ENCODE measurements around the gene ATAD5. TPM values are rescaled to one million over a fixed set of nuclear protein-coding genes. Genes with fewer than 3 reads are reported as not detected.
A peak's percentile ranks its signal among the peaks of the same experiment; 100 is the strongest.
"Not testable (repeated sequence)": the region's sequence is repeated elsewhere in the genome, so short reads cannot be mapped to it uniquely, and the experiment has no call there.

Gene ATAD5
- total and polyA plus RNA-seq, 9 donors = 2.6 to 4.6 (median 3.2) TPM

DNA sequence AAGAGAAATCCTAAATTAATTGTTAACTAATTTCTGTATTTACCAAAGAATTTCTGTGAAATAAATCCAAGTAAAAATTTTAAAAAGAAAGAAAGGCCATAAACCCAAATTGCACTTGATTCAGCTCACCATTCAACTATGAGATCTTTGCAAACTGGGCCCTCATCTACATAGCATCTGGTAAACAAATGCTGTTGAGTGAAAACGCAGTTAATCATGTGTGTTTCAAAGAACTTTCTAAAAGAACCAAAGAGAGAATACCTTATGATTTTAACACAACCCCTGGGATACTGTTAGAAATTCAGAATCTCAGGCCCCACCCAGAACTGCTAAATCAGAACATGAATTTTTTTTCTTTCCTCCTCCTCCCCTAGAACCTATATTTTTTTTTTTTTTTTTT, 23.9 kb upstream of the ATAD5 start:
- no peaks in the 10 kb centered on the region for H3K9me3 ChIP-seq (replicated peaks; ENCODE audit: control insufficient read depth, low read depth, low read length)
- peaks cover 8% of the 10 kb centered on the region for H3K36me3 ChIP-seq (ENCODE audit: control insufficient read depth, insufficient read depth, low read length)
- no CpG with 5 or more reads among the region's 1 CpG for WGBS (ENCODE audit: insufficient coverage)
- no peak for DNase-seq
- H3K27ac ChIP-seq (ENCODE audit: low read length) = no peak overlapping the region
- peaks cover 2% of the 10 kb centered on the region for H3K4me1 ChIP-seq (ENCODE audit: control insufficient read depth, insufficient read depth, low read length)
- H3K27me3 ChIP-seq (ENCODE audit: control insufficient read depth, insufficient read depth, low read length) = no peaks in the 10 kb centered on the region
- no peak overlapping the region for H3K4me3 ChIP-seq (ENCODE audit: low read length)

DNA sequence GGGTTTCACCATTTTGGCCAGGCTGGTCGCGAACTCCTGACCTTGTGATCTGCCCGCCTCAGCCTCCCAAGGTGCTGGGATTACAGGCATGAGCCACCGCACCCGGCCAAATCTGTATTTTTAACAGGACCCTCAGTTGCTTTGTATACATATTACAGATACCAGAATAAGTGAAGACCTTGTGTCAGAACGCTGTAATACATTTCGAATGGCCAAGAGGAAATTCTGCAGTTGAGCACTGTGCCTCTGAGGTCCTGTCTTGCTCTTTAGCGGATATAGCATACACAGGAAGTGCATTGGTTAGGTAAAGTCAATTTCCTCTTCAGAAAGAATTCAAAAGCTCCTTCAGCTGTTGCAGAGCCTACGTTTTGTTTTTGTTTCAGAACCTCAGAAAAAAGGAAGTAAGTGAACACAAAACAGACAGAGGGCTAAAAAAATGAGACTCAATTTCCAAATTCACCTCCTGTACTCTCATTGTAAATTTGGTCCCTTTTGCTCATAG, 22.9 kb upstream of the ATAD5 start:
- peaks cover under 1% of the 10 kb centered on the region for H3K36me3 ChIP-seq (ENCODE audit: control insufficient read depth, insufficient read depth, low read length)
- H3K4me3 ChIP-seq (ENCODE audit: low read length) = no peak overlapping the region
- no peaks in the 10 kb centered on the region for H3K27me3 ChIP-seq (ENCODE audit: control insufficient read depth, insufficient read depth, low read length)
- WGBS (ENCODE audit: insufficient coverage) = 80% methylated on average over 2 of the region's 9 CpGs
- peaks cover 2% of the 10 kb centered on the region for H3K4me1 ChIP-seq (ENCODE audit: control insufficient read depth, insufficient read depth, low read length)
- DNase-seq = peak; percentile 60
- no peaks in the 10 kb centered on the region for H3K9me3 ChIP-seq (replicated peaks; ENCODE audit: control insufficient read depth, low read depth, low read length)
- peak overlapping the region; percentile 36 for H3K27ac ChIP-seq (ENCODE audit: low read length)

DNA sequence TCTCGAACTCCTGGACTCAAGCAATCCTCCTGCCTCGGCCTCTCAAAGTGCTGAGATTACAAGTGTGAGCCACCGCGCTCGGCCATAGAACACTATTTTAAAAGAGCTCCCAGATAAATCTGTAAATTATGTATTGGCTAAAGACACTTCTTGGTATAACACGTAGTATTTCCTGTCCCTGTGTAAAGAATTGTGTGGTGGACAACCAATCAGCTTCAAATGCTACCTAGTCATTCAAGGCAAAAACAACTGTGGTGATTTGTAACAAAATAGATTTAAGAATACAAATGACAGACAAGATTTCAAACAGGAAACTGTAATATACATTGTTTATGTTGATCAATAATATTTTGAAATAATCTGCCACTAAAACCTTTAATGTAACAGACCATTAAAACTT, 21.9 kb upstream of the ATAD5 start:
- Histone ChIP-seq H3K4me1 (ENCODE audit: control insufficient read depth, insufficient read depth, low read length) (peaks cover 2% of the 10 kb centered on the region), H3K9me3 (replicated peaks; ENCODE audit: control insufficient read depth, low read depth, low read length) (no peaks in the 10 kb centered on the region), H3K4me3 (ENCODE audit: low read length) (no peak overlapping the region), H3K27me3 (ENCODE audit: control insufficient read depth, insufficient read depth, low read length) (no peaks in the 10 kb centered on the region), H3K27ac (ENCODE audit: low read length) (peak overlapping the region; percentile 36), H3K36me3 (ENCODE audit: control insufficient read depth, insufficient read depth, low read length) (no peaks in the 10 kb centered on the region)
- no peak for DNase-seq
- 95% methylated on average over 2 of the region's 6 CpGs for WGBS (ENCODE audit: insufficient coverage)

DNA sequence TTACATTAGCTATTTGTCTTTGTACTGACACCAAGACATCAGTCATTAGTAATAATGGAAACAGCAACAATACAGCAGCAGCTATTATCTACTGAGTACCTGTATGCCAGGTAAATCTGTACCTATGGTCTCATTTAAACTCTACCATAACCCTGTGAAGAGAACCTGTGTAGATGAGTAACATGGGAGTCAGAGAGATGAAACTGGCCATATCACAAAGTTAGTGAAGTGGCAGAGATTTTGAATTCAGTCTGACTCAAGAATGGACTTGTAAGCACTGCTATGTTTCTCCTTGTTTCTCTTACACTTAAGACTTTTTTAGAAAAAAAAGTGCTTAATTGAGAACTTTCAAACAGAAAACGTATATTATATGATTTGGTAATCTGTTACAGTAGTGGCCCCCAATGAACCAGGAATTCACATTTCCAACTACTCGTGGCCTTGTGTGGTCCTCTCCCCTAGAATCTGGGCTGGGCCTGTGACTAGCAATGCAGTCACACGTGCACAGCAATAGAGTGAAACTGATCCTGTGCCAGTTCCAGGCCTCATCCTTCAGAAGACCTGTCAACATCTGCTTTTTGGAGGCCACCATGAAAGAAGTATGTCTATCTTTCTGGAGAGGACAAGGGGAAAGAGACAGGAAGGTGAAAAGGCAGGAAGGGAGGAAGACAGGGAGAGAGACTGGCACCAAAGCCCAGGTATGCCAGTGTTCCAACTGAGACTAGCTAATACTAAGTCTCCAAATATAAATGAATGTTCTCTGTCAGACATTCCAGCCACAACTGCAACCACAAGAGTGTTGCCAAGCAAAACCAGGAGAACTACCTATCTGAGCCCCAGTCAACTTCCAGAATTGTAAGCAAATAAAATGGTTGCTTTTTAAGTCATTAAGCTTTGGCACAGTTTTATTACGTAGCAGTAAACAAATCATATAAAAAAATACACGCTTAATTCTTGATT, 19.3 kb upstream of the ATAD5 start:
- 33% methylated on average over 1 of the region's 5 CpGs for WGBS (ENCODE audit: insufficient coverage)
- H3K4me1 ChIP-seq (ENCODE audit: control insufficient read depth, insufficient read depth, low read length) = peaks cover 2% of the 10 kb centered on the region

DNA sequence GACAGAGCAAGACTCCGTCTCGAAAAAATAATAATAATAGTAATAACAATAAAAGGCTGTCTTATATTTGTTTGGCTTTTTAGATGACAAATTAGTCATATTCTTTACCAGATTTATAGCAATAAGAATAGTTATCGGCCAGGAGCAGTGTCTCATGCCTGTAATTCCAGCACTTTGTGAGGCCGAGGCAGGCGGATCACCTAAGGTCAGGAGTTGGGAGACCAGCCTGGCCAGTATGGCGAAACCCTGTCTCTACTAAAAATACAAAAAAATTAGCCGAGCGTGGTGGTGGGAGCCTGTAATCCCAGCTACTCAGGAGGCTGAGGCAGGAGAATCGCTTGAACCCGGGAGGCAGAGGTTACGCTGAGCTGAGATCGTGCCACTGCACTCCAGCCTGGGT, 17.5 kb upstream of the ATAD5 start:
- H3K27ac ChIP-seq (ENCODE audit: low read length); H3K4me3 ChIP-seq (ENCODE audit: low read length): not testable (repeated sequence)

More for the DNA sequence above, 19.3 kb upstream of the ATAD5 start:
- DNase-seq = no peak
- no peak overlapping the region for H3K4me3 ChIP-seq (ENCODE audit: low read length)
- no peaks in the 10 kb centered on the region for H3K9me3 ChIP-seq (replicated peaks; ENCODE audit: control insufficient read depth, low read depth, low read length)
- no peaks in the 10 kb centered on the region for H3K36me3 ChIP-seq (ENCODE audit: control insufficient read depth, insufficient read depth, low read length)
- no peaks in the 10 kb centered on the region for H3K27me3 ChIP-seq (ENCODE audit: control insufficient read depth, insufficient read depth, low read length)
- no peak overlapping the region for H3K27ac ChIP-seq (ENCODE audit: low read length)

DNA sequence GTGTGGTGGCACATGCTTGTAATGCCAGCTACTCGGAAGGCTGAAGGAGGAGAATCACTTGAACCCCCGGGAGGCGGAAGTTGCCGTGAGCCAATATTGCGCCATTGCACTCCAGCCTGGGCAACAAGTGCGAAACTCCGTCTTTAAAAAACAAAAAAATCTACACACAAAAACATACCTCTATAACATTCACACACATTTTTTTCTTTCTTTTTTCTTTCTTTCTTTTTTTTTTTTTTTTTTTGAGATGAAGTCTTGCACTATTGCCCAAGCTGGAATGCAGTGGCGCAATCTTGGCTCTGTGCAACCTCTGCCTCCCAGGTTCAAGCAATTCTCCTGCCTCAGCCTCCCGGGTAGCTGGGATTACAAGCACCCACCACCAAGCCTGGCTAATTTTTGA, 16.9 kb upstream of the ATAD5 start:
- DNase-seq; H3K36me3 ChIP-seq (ENCODE audit: control insufficient read depth, insufficient read depth, low read length); H3K4me3 ChIP-seq (ENCODE audit: low read length); H3K9me3 ChIP-seq (replicated peaks; ENCODE audit: control insufficient read depth, low read depth, low read length); H3K27ac ChIP-seq (ENCODE audit: low read length); H3K27me3 ChIP-seq (ENCODE audit: control insufficient read depth, insufficient read depth, low read length); H3K4me1 ChIP-seq (ENCODE audit: control insufficient read depth, insufficient read depth, low read length): not testable (repeated sequence)
- 67% methylated on average over 2 of the region's 9 CpGs for WGBS (ENCODE audit: insufficient coverage)

More for the DNA sequence above, 17.5 kb upstream of the ATAD5 start:
- not testable (repeated sequence) for H3K4me1 ChIP-seq (ENCODE audit: control insufficient read depth, insufficient read depth, low read length); DNase-seq; H3K27me3 ChIP-seq (ENCODE audit: control insufficient read depth, insufficient read depth, low read length); H3K9me3 ChIP-seq (replicated peaks; ENCODE audit: control insufficient read depth, low read depth, low read length); H3K36me3 ChIP-seq (ENCODE audit: control insufficient read depth, insufficient read depth, low read length)
- WGBS (ENCODE audit: insufficient coverage) = 100% methylated on average over 1 of the region's 12 CpGs

DNA sequence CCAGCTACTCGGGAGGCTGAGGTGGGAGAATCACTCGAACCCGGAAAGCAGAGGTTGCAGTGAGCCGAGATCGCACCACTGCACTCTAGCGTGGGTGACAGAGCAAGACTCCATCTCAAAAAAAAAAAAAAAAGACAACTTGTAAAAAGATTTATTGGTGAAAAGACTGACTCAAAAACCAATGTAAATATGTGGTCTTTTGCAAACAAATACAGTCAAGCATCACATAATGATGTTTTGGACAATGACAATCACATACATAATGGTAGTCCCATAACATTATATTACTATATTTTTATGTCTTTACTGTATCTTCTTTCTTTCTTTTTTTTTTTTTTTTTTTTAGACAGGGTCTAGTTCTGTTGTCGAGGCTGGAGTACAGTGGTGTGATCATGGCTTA, 15.6 kb upstream of the ATAD5 start:
- Histone ChIP-seq H3K36me3 (ENCODE audit: control insufficient read depth, insufficient read depth, low read length) (no peaks in the 10 kb centered on the region), H3K9me3 (replicated peaks; ENCODE audit: control insufficient read depth, low read depth, low read length) (no peaks in the 10 kb centered on the region), H3K27me3 (ENCODE audit: control insufficient read depth, insufficient read depth, low read length) (no peaks in the 10 kb centered on the region), H3K27ac (ENCODE audit: low read length) (no peak overlapping the region), H3K4me3 (ENCODE audit: low read length) (no peak overlapping the region), H3K4me1 (ENCODE audit: control insufficient read depth, insufficient read depth, low read length) (no peaks in the 10 kb centered on the region)
- no peak for DNase-seq
- WGBS (ENCODE audit: insufficient coverage) = 100% methylated on average over 1 of the region's 7 CpGs

DNA sequence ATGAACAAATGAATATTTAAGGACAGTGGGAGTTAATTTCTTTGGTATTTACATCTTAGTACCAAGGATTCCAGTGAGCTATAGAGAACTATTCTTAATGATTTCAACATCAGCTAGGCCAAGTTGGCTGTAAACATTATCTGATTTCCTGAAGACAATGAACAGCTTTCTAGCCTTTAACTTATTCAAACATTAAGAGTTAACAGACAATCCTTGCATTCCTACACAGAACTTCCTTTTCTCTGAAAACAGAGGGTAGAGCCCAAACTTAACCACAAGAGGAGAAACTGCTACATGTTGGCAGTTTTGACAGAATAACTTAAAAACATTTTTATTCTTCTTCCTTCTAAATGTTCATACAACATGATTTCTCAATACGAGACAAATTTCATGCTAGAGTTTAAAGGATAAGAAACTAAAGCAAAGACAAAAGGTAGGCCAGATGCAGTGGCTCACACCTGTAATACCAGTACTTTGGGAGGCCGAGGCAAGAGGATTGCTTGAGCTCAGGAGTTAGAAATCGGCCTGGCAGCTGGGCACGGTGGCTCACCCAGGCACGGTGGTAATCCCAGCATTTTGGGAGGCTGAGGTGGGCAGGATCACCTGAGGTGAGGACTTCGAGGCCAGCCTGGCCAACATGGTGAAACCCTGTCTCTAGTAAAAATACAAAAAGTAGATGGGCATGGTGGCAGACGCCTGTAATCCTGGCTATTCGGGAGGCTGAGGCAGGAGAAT, 11.6 kb upstream of the ATAD5 start:
- no peak overlapping the region for H3K4me3 ChIP-seq (ENCODE audit: low read length)
- H3K9me3 ChIP-seq (replicated peaks; ENCODE audit: control insufficient read depth, low read depth, low read length) = no peaks in the 10 kb centered on the region
- DNase-seq = peak; percentile 15
- peaks cover 4% of the 10 kb centered on the region for H3K4me1 ChIP-seq (ENCODE audit: control insufficient read depth, insufficient read depth, low read length)
- no peaks in the 10 kb centered on the region for H3K36me3 ChIP-seq (ENCODE audit: control insufficient read depth, insufficient read depth, low read length)
- peak overlapping the region; percentile 13 for H3K27ac ChIP-seq (ENCODE audit: low read length)
- no peaks in the 10 kb centered on the region for H3K27me3 ChIP-seq (ENCODE audit: control insufficient read depth, insufficient read depth, low read length)
- WGBS (ENCODE audit: insufficient coverage) = 92% methylated on average over 7 of the region's 8 CpGs

DNA sequence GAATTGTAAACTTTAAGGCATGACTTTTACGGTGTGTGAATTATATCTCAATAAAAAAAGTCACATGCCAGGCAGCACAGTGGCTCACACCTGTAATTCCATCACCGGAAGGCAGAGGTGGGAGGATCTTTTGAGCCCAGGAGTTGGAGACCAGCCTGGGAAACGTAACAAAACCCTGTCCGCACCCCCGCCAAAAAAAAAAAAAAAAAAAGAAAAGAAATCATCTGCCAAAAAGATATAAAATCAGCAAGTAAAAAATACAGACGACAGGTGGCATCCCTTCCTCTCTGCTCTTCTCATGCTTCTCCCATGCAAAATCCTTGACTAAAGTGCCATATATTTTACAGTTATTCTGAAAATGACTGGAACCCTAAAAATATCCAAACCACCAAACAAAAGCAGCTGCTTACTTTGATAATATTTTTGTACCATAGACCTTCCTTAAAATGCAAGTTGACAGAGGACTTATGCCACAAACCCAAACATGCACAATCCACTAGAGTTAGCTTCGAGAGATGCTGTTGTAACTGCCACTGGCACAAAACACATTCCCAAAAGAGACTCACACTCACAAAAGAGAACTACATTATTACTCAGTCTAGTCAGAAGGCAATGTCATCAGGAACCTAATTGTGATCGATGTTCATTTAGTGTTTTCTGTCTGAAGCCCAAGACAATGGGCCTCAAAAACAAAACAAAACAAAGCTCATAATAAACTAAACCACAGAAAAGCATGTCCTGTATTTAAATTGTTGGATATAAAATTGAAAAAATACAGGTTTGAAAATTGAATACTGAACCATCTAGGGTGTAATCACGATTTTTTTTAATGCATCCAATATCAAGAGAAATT, 9.7 kb upstream of the ATAD5 start:
- DNase-seq = no peak
- H3K4me1 ChIP-seq (ENCODE audit: control insufficient read depth, insufficient read depth, low read length) = peaks cover 12% of the 10 kb centered on the region
- no peak overlapping the region for H3K4me3 ChIP-seq (ENCODE audit: low read length)
- H3K36me3 ChIP-seq (ENCODE audit: control insufficient read depth, insufficient read depth, low read length) = no peaks in the 10 kb centered on the region
- H3K27me3 ChIP-seq (ENCODE audit: control insufficient read depth, insufficient read depth, low read length) = no peaks in the 10 kb centered on the region
- H3K27ac ChIP-seq (ENCODE audit: low read length) = no peak overlapping the region
- no peaks in the 10 kb centered on the region for H3K9me3 ChIP-seq (replicated peaks; ENCODE audit: control insufficient read depth, low read depth, low read length)
- no CpG with 5 or more reads among the region's 9 CpGs for WGBS (ENCODE audit: insufficient coverage)

Measured in muscle of leg (tissue), 11 donors.